Activated effector memory CD4-positive, alpha-beta T cell treated with anti-CD3 and anti-CD28 coated beads, Interleukin-2, amount 50 U/mL, for 16 hours (primary cell): Measurements from ENCODE around the gene DRD2.

Source experiments
- DNase-seq: peaks from one replicate; pipeline ENCODE4 v3.0.0-alpha.2; 2020

Gene DRD2

DNA sequence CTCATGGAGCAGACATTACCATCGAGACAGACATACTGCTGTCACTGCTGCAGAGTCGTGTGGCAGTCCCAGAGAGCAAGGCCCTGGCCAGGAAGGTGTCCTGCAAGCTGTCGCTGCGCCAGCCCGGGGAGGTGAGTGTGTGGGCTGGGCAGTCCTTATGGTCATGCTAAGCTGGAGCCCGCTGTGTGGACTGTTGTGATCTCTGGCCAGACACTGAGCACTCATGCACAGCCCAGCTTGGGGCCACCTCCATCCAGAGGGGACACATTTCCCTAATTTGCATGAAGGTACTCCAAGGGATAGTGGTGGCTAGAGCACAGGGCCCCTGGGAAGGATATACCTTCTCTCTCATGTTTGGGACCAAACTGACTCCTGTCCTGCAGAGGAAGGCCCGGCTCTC, 78.0 kb downstream of the DRD2 start:
- DNase-seq = no peak

DNA sequence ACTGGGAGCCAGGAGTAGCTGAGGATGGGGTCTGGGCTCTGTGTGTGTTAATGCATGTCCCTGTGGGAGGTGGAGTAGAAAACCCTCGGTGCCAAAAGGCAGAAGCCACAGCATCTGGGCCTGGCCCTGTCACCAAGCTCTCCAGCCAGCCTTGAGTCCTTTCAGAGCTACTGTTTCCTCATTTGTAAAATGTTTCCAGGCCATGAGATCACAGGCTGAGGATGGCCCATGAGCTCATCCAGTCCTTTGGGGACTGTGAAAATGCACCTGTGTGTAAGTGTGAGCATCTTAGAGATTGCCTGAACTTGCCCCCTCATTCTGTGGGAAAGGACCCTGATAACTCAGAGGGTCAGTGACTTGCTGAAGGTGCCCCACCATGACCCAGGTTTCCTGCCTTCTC, 78.5 kb downstream of the DRD2 start:
- no peak for DNase-seq

DNA sequence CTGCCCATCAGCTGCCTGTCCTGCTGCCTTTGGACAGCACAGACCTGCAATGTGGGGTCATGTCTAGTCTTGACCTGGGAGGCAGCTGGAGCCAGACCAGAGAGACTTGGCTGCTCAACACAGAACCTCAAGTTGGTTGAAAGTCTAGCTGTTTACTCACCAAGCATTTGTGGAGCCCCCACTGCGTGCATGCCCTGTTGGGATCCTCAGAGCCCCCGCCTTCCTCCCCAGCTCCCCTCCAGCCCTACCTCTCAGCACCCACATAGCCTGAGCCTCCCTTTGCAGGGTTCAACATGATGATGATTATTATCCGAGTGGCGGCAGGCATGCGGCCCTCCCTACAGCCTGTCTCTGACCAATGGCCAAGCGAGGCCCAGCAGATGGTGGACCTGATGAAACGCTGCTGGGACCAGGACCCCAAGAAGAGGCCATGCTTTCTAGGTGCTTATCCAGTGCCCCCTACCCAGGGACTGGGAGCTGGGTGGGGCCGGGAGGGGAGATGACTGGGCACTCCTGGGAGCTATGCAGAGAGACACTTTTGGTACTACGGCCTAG, 79.3 kb downstream of the DRD2 start:
- DNase-seq = no peak

DNA sequence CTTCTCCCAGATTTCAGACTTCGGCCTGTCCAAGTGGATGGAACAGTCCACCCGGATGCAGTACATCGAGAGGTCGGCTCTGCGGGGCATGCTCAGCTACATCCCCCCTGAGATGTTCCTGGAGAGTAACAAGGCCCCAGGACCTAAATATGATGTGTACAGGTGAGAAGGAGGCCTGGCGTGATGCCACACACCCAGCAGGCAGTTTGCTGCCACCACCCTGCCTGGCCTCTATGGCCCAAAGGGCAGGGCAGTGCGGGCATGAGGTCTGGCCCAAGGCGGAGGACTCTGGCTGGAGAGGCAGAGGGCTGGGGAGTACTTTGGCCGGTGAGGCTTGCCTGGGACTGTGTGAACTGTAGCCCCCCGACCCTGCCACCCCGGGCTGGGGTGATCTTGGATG, 80.3 kb downstream of the DRD2 start:
- no peak for DNase-seq

DNA sequence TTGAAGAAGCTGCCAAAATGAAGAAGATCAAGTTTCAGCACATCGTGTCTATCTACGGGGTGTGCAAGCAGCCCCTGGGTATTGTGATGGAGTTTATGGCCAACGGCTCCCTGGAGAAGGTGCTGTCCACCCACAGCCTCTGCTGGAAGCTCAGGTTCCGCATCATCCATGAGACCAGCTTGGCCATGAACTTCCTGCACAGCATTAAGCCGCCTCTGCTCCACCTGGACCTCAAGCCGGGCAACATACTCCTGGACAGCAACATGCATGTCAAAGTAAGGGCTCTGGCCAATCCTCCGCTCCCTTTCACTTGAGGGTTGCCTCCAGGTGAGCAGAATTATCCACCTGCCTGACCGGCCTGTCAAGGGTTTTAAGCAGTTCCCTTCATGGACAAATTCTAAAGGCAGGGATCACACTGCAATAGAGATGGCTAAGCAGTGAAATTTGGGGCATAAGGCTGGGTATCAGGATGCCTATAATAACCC, 81.7 kb downstream of the DRD2 start:
- no peak for DNase-seq

DNA sequence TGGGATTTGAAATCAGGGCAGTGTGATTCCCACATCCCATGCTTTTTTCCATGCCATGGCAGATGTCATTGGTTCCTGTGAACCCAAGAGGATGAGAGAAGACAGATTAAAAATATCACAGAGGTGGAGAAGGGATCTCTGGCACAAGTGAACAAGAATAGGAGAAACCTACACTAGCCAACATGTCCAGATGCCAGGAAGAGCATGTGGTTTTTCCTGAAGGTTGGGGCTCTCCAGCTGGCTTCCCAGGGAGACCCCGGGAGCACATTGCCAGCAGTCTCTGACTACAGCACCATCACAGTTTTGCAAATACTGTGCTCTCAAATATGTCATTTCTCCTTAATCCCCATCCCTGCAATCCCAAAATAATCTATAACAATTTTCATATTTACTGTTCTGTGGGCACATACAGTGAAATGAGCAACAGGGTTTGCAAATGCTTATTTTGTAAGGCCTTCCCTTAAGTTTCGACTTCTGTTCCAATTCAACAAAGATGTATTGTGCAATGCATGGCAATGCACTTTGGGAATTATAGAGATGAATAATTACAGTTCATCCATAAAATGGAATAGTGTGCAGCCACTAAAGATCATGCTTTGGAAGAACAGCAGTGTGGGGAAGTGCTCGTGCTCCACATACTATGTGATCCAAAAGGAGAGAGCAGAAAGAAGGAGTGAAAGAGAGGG, 82.8 kb downstream of the DRD2 start:
- no peak for DNase-seq

DNA sequence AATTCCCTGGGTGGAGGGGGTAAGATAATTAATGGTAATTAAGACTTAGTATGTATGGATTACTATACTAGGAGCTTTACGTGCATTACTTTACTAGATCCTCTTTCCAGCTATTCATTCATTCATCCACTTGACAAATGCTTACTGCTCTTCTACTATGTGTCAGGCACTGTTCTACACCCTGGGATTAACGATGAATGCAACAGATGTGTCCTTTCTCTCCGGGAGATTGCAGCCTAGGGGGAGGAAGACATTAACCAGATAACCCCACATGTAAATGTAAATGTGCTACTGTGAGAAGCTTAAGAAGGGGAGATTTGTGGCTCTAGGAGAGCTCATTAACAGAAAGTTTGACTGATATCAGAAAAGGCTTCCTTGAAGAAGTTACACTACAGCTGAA, 85.9 kb downstream of the DRD2 start:
- no peak for DNase-seq

DNA sequence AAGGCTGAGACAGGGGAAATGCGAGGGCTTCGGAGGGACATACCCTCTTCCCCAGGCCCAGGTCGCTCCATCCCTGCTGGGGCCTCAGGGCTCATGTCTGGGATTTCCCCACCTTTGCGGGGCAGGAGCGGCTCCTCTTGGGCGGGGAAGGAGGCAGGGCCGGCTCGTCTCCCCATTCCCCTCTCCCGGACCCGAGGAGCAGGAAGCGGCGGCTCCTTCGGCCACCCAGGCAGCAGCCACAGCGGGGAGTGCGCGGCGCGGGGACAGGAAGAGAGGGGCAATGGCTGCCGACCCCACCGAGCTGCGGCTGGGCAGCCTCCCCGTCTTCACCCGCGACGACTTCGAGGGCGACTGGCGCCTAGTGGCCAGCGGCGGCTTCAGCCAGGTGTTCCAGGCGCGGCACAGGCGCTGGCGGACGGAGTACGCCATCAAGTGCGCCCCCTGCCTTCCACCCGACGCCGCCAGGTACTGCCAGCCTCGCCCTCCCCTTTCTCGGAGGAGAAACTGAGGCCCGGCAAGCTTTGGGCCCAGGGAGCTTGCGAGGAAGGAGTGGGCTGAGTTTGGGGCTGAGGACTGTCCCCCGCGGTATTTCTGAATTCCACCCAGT, 87.5 kb downstream of the DRD2 start, which contains the start of gene ANKK1:
ANKK1 (plus strand) TSS at position 175 of the 607 bp plus-strand sequence; CDS start at position 281, 106 bp downstream.
- DNase-seq = no peak

DNA sequence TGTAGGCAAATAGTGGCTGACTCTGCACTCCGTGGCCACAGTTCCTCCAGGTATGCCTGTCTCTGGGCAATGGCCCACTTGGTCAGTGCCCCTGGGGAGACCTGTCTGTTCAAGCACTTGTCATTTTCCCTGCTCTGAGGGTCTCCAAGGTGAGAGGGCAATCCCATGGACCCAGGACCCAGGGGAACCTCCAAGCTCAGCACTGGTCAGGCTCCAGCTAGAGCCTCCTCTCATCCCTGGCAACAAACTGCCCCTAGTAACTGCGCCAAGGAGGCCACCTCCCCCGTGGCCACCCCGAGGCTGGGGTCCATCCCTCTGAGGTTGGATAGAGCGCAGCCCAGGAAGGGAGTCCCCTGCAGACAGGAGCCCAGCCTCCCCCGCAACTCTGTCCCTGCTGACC, 88.3 kb downstream of the DRD2 start:
- no peak for DNase-seq

DNA sequence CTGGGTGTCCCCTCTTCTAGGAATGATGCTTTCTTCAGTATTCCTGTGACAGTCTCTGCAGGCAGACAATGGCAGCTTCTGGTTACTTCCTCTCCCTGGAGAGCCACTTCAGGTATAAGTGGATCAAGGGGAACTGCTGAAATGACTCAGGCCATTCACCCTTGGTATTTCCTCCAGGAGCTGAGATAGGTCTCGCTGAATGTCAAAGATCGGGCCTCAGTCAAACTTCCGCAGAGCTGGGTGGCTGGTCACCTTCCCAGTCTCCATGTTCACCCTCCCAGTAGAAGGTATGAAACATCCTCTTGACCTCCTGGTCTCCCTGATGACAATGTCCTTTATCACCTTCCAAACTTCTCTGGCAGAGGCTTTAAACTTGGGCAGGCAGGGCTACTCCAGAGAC, 89.4 kb downstream of the DRD2 start:
- no peak for DNase-seq

DNA sequence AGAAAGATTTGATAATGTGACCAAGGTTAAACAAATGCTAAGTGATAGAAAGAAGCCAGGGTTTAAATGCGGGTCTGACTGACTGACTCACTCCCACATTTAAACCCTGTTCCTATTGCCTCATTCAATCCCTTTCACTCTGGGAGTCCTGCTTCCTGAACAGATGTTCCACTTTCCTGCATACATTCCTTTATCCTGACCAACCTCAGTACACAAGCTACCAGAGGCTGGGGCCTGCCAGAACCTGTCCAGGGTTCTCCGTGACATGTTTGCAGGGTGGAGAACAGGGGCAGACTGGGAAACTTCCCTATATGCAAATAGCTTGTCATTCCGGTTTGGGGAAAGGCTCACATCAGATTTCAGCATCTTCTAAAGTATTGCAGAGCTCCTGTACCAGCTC, 90.6 kb downstream of the DRD2 start:
- no peak for DNase-seq

DNA sequence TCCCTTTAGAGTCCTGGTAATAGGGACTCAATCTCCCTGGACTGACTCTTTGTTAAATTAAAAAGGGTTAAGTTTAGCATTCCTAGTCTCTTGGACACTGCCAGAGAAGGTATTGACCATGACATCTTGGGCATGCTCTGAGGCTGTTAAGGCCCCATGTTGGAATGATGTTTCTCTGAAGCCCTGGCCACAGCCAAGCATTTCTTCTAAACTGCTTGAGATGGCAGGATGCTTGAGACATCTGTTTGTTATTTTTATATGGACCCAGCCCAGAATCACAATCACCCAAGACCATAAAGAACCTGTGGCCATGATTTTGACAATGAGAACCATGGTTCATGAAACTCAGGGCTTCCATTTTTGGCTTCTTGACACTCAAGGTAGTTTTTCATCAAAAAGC, 93.1 kb downstream of the DRD2 start:
- DNase-seq = no peak

DNA sequence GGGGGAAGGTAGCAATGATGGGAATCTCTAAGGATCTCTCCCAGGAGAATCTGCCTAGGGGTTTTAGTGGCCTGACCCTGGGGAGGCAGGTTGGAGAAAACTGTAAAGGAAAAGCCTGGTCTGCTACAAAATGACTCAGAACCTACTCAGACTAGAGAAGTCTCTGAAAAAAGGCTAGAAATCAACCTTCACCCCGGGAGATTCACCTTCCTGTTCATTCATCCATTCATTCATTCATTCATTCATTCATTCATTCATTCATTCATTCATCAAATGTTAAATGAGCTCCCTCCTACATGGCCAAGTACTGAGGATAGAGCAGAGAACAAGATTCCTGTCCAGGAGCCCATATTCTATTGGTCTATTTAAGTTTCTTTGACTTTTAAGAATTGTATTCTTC, 96.5 kb downstream of the DRD2 start:
- DNase-seq = no peak

DNA sequence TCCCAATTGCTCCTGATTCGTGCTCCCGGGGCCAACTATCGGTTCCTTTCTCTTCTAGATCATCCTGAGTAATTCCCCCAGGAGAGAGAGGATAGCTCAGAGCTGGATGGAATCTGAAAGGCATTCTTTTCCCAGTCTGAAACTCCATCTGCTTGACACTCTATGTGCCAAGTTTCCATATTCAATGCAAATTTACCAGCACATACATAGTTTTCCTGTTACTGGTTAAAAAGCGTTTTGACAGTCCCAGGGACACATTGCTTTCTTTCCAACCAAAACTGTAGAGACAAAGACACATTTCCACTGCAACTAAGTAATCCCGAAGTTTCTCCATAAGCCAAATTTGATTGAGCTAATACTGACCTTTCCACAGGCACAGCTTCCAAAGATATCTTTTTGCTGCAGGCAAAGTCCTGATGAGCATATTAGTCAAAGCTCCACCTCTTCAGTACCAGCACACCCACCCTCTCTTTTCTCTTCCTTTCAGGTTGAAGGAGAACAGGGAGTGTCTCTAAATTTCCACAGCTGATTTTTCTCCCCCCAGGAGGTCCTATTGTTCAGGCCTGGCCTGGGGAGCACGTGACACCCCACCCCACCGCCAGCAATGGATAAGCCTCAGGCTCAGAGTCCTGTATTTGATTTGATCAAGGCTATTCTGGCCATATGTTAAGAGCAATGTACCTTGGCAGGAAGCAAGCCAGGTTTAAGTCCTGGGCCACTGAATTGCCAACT, 97.4 kb downstream of the DRD2 start:
- no peak for DNase-seq

DNA sequence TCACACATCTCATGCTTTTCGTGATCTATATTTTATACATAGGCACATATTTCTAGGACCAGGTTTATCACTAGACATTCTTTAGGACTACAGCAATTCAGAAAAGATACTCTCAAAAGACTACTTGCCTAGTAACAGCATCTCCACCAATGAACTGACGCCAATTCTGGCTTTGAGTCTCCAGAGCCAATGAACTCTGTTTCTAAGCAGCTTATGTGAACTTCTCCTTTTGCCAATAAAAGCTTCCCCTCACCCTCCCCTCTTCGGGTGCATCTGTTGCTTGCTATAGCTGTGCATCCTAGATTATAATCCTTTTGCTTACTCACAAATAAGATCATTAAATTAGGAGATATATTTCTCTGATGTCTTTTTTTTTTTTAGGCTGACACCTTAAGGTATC, 99.0 kb downstream of the DRD2 start:
- no peak for DNase-seq

DNA sequence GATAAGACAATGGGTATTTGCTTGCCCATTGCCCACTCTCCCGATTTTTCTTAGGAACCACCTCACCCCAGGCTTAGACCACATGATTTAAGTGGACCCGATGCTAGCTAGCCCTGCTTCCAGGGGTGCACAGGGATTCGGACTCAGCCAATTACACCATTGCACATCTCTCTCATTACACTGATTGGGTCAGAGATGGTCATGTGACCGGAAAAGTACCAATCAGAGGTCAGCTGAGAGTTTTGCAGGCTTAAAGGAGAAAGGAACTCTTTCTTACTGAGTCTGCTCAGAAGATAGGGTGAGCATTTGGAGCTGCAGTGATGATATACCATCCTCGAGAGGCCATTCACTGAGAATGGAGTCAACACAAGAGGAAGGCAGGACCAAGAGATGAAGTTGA, 99.8 kb downstream of the DRD2 start:
- DNase-seq = no peak

DNA sequence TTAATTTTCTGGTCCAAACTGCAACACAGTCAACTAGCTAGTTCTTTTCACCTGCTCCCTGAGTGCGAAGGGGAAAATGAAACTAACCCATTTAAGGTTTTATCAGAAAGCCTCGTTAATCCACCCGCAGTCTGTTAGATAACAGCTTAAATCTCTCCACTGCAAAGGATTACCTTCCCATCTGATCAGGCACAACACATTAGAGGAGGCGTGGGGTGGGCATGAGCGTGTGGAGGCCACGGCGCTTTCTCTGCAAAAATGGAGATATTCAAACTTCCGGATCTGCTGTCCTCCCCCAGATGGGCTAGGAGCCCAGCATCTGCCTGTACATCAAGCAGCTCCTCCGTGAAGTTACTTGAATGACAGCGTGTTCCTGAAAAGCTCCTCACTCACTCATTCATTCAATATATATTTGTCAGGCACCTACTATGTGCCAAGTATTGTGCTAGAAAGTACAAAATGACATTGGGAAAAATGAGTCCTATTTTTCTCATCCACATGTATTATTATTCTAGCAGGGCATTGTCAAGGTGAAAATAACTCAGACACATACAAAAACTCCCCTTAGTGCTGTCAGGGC, 101.1 kb downstream of the DRD2 start:
- DNase-seq = no peak

DNA sequence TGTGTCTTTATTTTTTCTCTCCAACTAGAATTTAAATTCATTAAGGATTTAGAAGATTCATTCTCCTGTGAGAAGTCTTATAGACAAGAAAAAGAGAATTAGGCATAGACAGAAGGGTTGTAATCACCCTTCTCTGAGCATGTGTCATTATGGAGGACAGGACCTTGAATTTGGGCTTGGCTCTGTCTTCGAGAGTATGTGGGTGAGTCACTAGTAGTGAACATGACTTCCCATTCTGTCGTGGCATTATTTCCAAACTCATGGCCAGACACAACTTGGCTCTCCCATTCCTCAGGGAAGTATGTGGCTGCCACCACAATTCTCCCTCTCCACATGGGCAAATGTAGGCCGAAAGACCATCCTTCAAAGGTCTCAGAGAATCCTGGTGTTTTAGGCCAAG, 101.9 kb downstream of the DRD2 start:
- no peak for DNase-seq

DNA sequence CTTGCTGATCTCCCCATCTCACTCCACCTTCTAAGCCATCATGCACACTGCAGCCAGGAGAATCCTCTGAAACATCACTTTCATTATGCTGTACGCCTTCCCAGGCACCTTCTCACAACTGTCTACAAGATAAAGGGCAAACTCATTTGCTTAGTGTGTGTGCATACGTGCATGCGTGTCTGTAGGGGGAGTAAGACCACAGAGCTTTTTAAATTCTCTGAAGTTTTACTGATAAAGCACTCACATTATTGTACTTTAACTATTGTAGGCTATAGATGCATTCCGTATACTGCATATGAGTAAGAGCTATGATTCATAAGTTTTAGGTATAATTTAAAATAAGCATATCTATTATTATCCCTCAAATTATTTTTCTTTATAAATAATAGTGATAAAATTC, 102.9 kb downstream of the DRD2 start:
- no peak for DNase-seq

DNA sequence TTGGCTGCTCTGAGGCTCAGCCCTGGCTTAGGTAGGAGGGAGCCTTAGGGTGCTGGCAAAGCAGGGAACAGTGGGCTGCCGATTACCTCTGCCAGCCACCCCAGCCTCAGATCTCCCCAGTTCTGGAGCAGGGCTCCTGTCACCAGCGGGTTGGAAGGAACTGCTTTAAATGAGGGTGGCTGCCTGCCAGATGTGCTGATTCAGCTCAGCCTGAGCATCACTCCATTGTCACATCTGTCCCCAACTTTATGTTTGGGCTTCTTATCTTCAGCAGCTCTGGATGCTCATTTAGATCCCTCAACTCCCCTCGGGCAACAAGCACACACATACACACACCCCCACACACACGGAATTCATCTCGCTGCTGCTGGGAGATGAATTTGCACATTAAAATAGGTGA, 104.6 kb downstream of the DRD2 start:
- DNase-seq = no peak

DNA sequence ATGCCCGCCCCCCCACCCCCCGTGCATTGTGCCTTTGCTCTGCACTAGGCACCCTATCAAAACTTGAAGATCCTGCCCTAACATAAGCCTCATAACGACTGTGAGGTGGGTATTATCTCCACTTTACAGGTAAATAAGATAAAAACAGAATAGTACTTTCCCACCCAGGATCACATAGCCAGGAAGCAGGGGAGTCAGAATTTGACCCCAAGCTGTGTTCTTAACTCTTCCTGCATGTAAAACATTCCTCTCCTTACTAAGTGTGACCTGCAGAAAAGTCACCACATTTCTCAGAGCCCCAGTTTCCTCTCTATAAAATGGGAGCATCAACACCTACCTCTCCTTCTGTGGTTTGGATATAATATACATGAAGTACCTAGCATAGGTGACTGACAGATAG, 105.8 kb downstream of the DRD2 start:
- no peak for DNase-seq

DNA sequence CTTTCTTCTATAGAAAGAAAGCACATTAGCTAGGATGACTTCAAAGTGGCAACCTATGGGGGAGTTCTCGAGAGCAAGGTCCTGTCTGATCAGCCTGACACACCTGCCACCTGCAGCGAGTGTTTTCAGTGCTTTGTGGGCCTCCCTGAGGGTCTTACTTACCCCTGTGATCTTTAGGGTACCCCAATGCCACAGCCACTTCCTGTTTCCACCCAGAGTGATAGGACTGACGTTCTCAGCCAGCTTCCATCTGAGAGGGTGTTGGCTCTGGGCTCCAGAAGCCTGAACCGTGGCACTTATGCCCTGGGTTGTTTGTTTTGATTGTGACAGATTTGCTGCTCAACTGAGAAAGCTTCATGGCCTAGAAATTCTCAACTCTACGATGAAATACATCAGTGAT, 109.3 kb downstream of the DRD2 start:
- DNase-seq = no peak

DNA sequence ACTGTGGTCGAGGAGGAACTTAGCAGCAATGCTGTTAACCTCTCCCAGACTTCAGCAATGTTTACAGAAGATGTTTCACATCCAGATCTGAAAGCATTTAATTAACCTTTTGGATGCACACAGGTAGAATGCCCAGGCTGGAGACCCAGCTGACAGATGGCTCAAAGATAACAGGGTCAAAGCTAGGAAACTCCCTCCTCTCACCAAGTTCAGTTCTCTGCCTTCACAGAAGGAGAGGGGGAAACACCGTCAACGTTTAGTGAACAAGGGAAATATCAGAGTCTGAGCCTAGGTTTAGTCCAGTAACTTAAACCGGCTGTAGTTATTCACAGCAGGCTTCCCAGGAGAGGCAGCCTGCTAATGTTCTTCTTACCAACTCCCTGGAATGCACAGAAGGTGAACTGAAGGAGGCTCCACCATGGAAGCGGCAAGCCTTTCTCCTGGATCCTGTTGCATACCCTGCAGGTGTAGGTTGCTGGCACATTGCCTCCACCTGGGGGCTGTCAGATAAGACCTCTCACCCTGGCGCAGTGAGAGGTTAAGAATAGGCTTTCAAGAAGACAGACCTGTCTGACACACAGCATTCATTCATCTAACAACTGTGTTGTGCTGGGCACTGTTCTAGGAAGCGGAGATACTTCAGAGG, 111.1 kb downstream of the DRD2 start:
- no peak for DNase-seq
